ENCODE data around the gene AFDN.

AFDN gene

DNA sequence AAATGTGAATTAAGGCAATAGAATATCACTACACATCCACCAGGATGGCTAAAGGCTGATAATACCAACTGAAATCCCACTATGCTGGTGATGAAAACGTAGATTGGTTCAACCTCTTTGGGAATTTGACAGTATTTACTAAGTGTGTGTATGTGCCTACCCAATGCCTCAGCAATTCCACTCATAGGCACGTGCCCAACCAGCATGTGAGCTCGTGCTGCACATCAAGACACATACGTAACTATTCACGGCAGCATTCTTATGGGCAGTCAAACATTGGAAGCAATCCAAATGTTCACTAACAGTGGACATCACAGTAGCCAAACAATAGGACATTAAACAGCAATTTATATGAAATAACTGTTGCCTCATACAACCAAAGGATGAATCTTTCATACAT, 15.7 kb upstream of the AFDN start:
- Histone ChIP-seq H2AFZ (ENCODE audit: low read depth) (no peak overlapping the region), H3K4me3 (IDR thresholded peaks at IDR 0.05; ENCODE audit: insufficient read depth, low read depth, low read length) (no peak overlapping the region), H4K20me1 (ENCODE audit: insufficient read depth) (no peaks in the 10 kb centered on the region), H3K27ac (no peak overlapping the region), H3K36me3 (ENCODE audit: insufficient read depth) (no peaks in the 10 kb centered on the region), H3K79me2 (ENCODE audit: insufficient read depth, low read depth) (no peaks in the 10 kb centered on the region), H3K4me1 (ENCODE audit: low read depth, poor library complexity, severe bottlenecking) (peaks cover 32% of the 10 kb centered on the region), H3K9ac (no peak overlapping the region), H3K27me3 (ENCODE audit: insufficient read depth, low read depth) (no peaks in the 10 kb centered on the region), H3K4me2 (no peak overlapping the region)
- no peak for TF ChIP-seq CTCF (conservative IDR thresholded peaks at IDR 0.05; ENCODE audit: low read depth, low read length)

GRCh38 chr6:167811442-167812087, 15.1 kb upstream of the AFDN start:
- Histone ChIP-seq H3K27ac (no peak overlapping the region), H4K20me1 (ENCODE audit: insufficient read depth) (no peaks in the 10 kb centered on the region), H3K27me3 (ENCODE audit: insufficient read depth, low read depth) (no peaks in the 10 kb centered on the region), H3K9ac (no peak overlapping the region), H3K4me3 (IDR thresholded peaks at IDR 0.05; ENCODE audit: insufficient read depth, low read depth, low read length) (no peak overlapping the region), H3K36me3 (ENCODE audit: insufficient read depth) (no peaks in the 10 kb centered on the region), H3K4me2 (no peak overlapping the region), H3K79me2 (ENCODE audit: insufficient read depth, low read depth) (no peaks in the 10 kb centered on the region), H2AFZ (ENCODE audit: low read depth) (no peak overlapping the region), H3K4me1 (ENCODE audit: low read depth, poor library complexity, severe bottlenecking) (peaks cover 32% of the 10 kb centered on the region)
- TF ChIP-seq CTCF (conservative IDR thresholded peaks at IDR 0.05; ENCODE audit: low read depth, low read length), result no peak

- H3K27ac ChIP-seq, result no peak overlapping the region
- no peaks in the 10 kb centered on the region for H3K79me2 ChIP-seq (ENCODE audit: insufficient read depth, low read depth)
- no peak overlapping the region for H3K4me3 ChIP-seq (IDR thresholded peaks at IDR 0.05; ENCODE audit: insufficient read depth, low read depth, low read length)
- no peak for TF ChIP-seq CTCF (conservative IDR thresholded peaks at IDR 0.05; ENCODE audit: low read depth, low read length)
- H3K36me3 ChIP-seq (ENCODE audit: insufficient read depth), result no peaks in the 10 kb centered on the region
- no peak overlapping the region for H2AFZ ChIP-seq (ENCODE audit: low read depth)
- no peak overlapping the region for H3K4me2 ChIP-seq
- H3K4me1 ChIP-seq (ENCODE audit: low read depth, poor library complexity, severe bottlenecking), result peaks cover 31% of the 10 kb centered on the region
- H4K20me1 ChIP-seq (ENCODE audit: insufficient read depth), result no peaks in the 10 kb centered on the region
- no peak overlapping the region for H3K9ac ChIP-seq
- no peaks in the 10 kb centered on the region for H3K27me3 ChIP-seq (ENCODE audit: insufficient read depth, low read depth)
These were observed 14.6 kb upstream of the AFDN start for GRCh38 chr6:167812088-167812487.

DNA sequence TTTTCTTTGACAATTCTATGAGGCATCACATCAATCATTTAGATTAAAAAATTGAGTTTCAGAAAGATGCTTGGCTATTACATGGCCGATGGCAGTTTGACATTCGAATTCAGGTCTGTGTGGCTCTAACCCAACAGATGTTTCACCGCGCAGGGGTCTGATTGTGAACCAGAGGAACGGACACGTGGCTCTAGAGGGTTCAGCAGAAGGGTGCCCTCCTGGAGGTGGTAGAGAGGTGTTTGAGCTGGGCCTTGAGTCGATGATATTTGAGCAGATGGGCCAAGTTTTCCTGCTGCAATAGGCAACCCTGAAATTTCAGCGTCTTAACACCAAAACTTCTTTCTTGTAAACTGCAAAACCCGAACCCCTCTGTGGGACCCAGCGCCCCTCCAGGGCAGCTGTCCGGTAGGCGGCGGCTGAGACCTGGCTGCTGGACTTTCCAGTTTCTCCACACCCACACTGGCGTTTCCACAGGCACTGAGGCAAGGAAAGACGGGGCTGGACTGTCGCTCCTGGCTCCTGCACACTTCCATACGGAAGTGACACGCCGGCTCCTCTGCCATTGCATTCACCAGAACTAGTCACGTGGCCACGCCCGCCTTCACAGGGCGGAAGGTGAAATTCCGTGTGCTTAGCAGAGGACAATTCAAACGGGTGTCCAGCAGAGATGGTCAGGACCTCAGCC, 11.3 kb upstream of the AFDN start:
- Histone ChIP-seq H2AFZ (ENCODE audit: low read depth) (no peak overlapping the region), H3K4me2 (no peak overlapping the region), H3K4me1 (ENCODE audit: low read depth, poor library complexity, severe bottlenecking) (peaks cover 10% of the 10 kb centered on the region), H3K9ac (no peak overlapping the region), H3K79me2 (ENCODE audit: insufficient read depth, low read depth) (no peaks in the 10 kb centered on the region), H4K20me1 (ENCODE audit: insufficient read depth) (no peaks in the 10 kb centered on the region), H3K4me3 (IDR thresholded peaks at IDR 0.05; ENCODE audit: insufficient read depth, low read depth, low read length) (no peak overlapping the region), H3K27ac (no peak overlapping the region), H3K36me3 (ENCODE audit: insufficient read depth) (no peaks in the 10 kb centered on the region), H3K27me3 (ENCODE audit: insufficient read depth, low read depth) (no peaks in the 10 kb centered on the region)
- TF ChIP-seq CTCF (conservative IDR thresholded peaks at IDR 0.05; ENCODE audit: low read depth, low read length), result no peak

Data from KMS-11 (cell line).